PFSK-1 (cell line): ENCODE data around the gene TEX38.

Source experiments
- FOXP2 ChIP-seq: optimal IDR thresholded peaks from 2 replicates; pipeline ENCODE3; 2011; ENCODE audit warnings: borderline replicate concordance, control low read depth, inconsistent platforms; ENCODE audit not compliant: insufficient read depth; ENCODE audit errors: extremely low read length, extremely low read depth
- POLR2AphosphoS5 ChIP-seq: IDR thresholded peaks from 2 replicates; pipeline ENCODE4 v1.6.1; 2012; ENCODE audit warnings: low read depth, mild to moderate bottlenecking, control low read depth, low read length, moderate library complexity
- SIN3A ChIP-seq: IDR thresholded peaks from 2 replicates; pipeline ENCODE4 v1.6.1; 2012; ENCODE audit warnings: mild to moderate bottlenecking, low read length, moderate library complexity, borderline replicate concordance; ENCODE audit not compliant: insufficient read depth
- TAF1 ChIP-seq: IDR thresholded peaks from 2 replicates; pipeline ENCODE4 v1.6.1; 2012; ENCODE audit warnings: low read length, control low read depth, borderline replicate concordance; ENCODE audit not compliant: insufficient read depth
- TF ChIP-seq, protein P1 (sequence below), 2 experiments: IDR thresholded peaks; 2 replicates each; pipeline versions ENCODE4 v1.6.1 to v1.8.0; 2011 to 2012; ENCODE audit warnings: low read depth in 2 of 2, low read length in 2 of 2, control low read depth in 1 of 2, inconsistent platforms in 1 of 2, mild to moderate bottlenecking in 1 of 2, moderate library complexity in 1 of 2; ENCODE audit not compliant: insufficient read depth in 1 of 2

The TEX38 gene

DNA sequence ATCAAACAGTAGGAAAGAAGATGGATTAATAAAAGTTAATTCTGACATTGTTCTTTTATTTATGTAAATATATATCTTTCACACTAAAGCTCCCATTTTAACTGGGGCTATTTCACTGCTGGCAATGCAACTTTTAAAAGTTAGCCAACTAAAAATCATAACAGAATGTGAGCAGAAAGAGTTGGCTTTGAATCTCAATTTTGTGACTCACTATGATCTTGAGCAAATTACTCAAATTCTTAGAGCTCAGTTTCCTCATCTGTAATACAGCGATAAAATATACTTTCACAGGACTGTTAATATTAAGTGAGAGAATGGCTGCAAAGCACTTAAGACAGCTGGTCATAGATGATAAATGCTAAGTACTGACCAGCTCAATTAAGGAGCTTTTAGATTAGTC lies 36.5 kb downstream of the TEX38 start:
- TF ChIP-seq TAF1 (no peak), SIN3A (no peak), POLR2AphosphoS5 (no peak), FOXP2 (no peak)
- TF ChIP-seq, protein P1, sequence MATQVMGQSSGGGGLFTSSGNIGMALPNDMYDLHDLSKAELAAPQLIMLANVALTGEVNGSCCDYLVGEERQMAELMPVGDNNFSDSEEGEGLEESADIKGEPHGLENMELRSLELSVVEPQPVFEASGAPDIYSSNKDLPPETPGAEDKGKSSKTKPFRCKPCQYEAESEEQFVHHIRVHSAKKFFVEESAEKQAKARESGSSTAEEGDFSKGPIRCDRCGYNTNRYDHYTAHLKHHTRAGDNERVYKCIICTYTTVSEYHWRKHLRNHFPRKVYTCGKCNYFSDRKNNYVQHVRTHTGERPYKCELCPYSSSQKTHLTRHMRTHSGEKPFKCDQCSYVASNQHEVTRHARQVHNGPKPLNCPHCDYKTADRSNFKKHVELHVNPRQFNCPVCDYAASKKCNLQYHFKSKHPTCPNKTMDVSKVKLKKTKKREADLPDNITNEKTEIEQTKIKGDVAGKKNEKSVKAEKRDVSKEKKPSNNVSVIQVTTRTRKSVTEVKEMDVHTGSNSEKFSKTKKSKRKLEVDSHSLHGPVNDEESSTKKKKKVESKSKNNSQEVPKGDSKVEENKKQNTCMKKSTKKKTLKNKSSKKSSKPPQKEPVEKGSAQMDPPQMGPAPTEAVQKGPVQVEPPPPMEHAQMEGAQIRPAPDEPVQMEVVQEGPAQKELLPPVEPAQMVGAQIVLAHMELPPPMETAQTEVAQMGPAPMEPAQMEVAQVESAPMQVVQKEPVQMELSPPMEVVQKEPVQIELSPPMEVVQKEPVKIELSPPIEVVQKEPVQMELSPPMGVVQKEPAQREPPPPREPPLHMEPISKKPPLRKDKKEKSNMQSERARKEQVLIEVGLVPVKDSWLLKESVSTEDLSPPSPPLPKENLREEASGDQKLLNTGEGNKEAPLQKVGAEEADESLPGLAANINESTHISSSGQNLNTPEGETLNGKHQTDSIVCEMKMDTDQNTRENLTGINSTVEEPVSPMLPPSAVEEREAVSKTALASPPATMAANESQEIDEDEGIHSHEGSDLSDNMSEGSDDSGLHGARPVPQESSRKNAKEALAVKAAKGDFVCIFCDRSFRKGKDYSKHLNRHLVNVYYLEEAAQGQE (IDR thresholded peaks at IDR 0.05; ENCODE audit: insufficient read depth in 1 of 2, low read depth in 2 of 2, low read length in 2 of 2): no peak

DNA sequence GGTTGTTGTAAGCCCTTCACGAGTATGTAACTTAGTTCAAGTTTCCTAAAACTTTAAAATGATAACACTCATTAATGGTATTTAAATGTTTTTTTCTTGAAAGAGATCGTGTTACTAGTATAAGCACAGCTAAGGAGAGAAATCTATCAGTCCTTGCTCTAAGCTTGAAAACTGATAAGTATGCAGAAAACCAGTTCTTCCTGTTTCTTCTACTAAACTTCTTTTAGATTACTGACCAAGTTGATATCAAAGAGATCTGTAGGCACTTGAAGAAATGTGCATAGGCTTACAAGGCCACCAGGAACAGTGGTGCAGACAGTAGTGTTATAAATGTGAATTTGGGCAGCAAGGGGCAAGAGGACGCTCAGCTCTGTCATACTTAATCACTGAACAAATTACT lies 43.3 kb downstream of the TEX38 start:
- TF ChIP-seq SIN3A: no peak
- TF ChIP-seq TAF1: no peak
- TF ChIP-seq POLR2AphosphoS5: no peak
- TF ChIP-seq FOXP2: no peak
- TF ChIP-seq, protein P1 (IDR thresholded peaks at IDR 0.05; ENCODE audit: insufficient read depth in 1 of 2, low read depth in 2 of 2, low read length in 2 of 2): no peak

DNA sequence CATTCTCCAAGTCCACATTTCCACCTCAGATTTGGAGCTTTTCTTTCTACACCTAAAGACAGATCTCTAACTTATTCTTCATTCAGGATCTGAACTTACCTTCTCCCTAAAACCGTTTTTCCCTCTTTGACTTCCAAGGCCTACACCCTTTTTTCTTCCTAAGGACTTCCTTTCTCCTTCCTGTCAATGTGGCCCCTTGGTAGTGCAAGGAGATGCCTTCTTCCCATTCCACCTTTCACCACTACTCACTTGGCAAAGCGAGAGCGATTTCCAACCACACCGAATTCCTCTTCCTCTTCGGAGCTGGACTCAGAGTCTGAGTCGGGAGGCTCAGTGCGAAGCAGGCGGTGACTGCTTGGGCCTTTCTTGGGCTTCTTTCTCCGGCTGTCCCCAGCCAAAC lies 46.0 kb downstream of the TEX38 start:
- TF ChIP-seq TAF1 (no peak), SIN3A (no peak), FOXP2 (no peak)

DNA sequence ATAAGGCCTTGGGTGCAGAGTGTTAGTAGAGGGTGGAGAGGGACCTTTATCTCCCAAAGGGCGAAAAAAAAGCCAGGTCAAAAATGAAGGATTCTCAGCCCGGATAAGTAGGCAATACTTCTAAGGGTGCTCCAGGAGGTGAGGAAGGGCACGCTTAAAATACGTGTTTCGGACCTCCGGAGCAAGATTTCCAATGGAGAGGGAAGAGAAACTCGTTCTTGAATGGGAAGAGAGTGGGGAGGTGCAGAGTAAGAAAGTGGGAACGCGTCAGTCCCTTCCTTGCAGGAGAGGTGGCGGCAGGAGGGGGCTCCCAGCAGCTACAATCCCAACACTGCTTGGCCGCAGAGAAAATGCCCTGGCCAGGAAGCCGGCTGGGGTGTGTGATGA lies 46.7 kb downstream of the TEX38 start:
- TF ChIP-seq FOXP2: no peak
- TF ChIP-seq SIN3A: no peak
- TF ChIP-seq, protein P1 (IDR thresholded peaks at IDR 0.05; ENCODE audit: insufficient read depth in 1 of 2, low read depth in 2 of 2, low read length in 2 of 2): no peak

DNA sequence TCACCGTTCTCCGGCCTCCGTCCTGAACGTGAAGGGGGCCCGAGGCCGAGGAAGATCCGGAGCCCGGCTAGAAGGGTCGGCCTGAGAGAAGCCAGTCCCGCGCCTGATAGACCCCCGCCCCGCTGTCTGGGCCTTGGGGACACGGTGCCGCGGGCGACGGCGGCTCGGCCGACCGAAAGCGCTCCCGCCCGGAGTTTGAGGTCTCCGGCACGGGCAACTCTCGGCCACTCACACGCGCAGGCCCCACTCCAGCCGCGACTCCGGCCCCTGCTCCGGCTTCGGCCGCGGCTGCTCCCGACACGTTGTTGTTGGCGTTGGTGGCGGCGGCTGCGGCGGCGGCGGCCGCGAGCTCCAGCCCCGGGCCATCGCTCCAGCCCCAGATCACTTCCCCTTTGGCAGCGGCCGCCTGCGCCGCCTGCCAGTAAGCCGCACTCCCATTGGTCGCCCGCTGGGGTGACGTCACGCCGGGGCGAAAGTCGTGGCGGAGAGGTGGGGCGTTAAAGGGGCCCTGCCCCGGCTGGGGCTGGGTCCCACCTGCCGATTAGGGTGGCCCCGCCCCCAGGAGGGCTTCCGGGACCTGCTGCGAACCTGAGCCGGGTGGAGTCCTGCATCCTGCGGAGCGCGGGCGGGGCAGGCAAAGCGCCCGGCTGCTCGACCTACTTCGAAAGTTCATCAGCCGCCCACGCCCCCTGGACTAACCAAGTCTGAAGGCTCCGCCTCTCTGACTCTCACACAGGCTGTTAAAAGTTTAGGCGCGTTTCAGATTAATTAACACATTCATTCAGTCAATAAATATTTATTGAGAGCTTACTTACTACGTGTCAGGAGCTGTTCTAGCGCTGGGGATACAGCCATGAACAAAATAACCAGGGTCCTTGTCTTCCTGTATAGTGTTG lies 47.3 kb downstream of the TEX38 start, which contains the start of gene EFCAB14:
EFCAB14 (minus strand) TSS at position 388 of the 896 bp plus-strand sequence. CDS start 1,027 bp downstream, outside the sequence.
- TF ChIP-seq TAF1 (no peak), SIN3A (0 out of 2 replicates have a peak, but pooled peaks have one; percentile 28), FOXP2 (no peak), POLR2AphosphoS5 (peak; percentile 57)
- TF ChIP-seq, protein P1 (IDR thresholded peaks at IDR 0.05; ENCODE audit: insufficient read depth in 1 of 2, low read depth in 2 of 2, low read length in 2 of 2): no peak
